ENCODE results near the gene PRRC2B. TPM values are rescaled to one million over a fixed set of nuclear protein-coding genes. Genes with fewer than 3 reads are reported as not detected.

PRRC2B gene
- total and polyA plus RNA-seq, 7 donors: 10.8 to 98.6 (median 65.3) TPM

GRCh38 chr9:131422241-131422792 is 28.4 kb downstream of the PRRC2B start:
- DNase-seq: no peak
- Histone ChIP-seq H3K4me3 (no peak overlapping the region), H3K9me3 (no peaks in the 10 kb centered on the region), H3K4me1 (peaks cover 0 to 80% (median 70%) of the 10 kb centered on the region in 4 donors), H3K27me3 (no peaks in the 10 kb centered on the region), H3K27ac (peak overlapping the region; percentile 68 to 84 (median 76)), H3K36me3 (no peaks in the 10 kb centered on the region)
- TF ChIP-seq CTCF (IDR thresholded peaks at IDR 0.05) (peak in 3 of 4 experiments; percentile 32 to 43 (median 34)), POLR2AphosphoS5 (IDR thresholded peaks at IDR 0.05) (no peak)
- WGBS, 2 donors: 52 to 66% methylated on average over 12 of the region's 12 CpGs
- intact Hi-C loops (cut with DNase I): loop anchor here (5.0 kb wide), 1 partner anchor 60 kb away; no protein-coding TSS in a partner anchor

- Histone ChIP-seq H3K4me3 (peak overlapping the region in 2 of 4 donors; percentile 9 to 10), H3K27ac (peak overlapping the region; percentile 68 to 84 (median 76)), H3K36me3 (no peaks in the 10 kb centered on the region), H3K4me1 (peaks cover 0 to 71% (median 62%) of the 10 kb centered on the region in 4 donors), H3K27me3 (no peaks in the 10 kb centered on the region), H3K9me3 (no peaks in the 10 kb centered on the region)
- WGBS, 2 donors: 14 to 43% methylated on average over 14 of the region's 14 CpGs
- DNase-seq: peak; percentile 83
- intact Hi-C loops (cut with DNase I): loop anchor here (5.0 kb wide), 1 partner anchor 59 kb away; no protein-coding TSS in a partner anchor
- no peak for TF ChIP-seq EP300 (IDR thresholded peaks at IDR 0.05)
- TF ChIP-seq POLR2AphosphoS5 (IDR thresholded peaks at IDR 0.05): peak in 2 of 4 donors; percentile 18 to 40
Measured at GRCh38 chr9:131423171-131423581, 29.3 kb downstream of the PRRC2B start.

GRCh38 chr9:131426545-131426944 is 32.7 kb downstream of the PRRC2B start:
- H3K4me1 ChIP-seq: peaks cover 0 to 58% (median 47%) of the 10 kb centered on the region in 4 donors
- H3K4me3 ChIP-seq: no peak overlapping the region
- TF ChIP-seq POLR2AphosphoS5 (IDR thresholded peaks at IDR 0.05): no peak
- no peak for TF ChIP-seq EP300 (IDR thresholded peaks at IDR 0.05)
- TF ChIP-seq CTCF (IDR thresholded peaks at IDR 0.05): no peak
- no peak for TF ChIP-seq POLR2A (IDR thresholded peaks at IDR 0.05)
- DNase-seq: no peak
- H3K27me3 ChIP-seq: no peaks in the 10 kb centered on the region
- intact Hi-C loops (cut with DNase I): no loop called here
- H3K9me3 ChIP-seq: no peaks in the 10 kb centered on the region
- H3K36me3 ChIP-seq: no peaks in the 10 kb centered on the region
- no peak overlapping the region for H3K27ac ChIP-seq
- WGBS, 2 donors: 96 to 97% methylated on average over 3 of the region's 3 CpGs

- WGBS, 2 donors: 77 to 82% methylated on average over 10 of the region's 10 CpGs
- Histone ChIP-seq H3K27me3 (no peaks in the 10 kb centered on the region), H3K4me1 (peaks cover 0 to 55% (median 37%) of the 10 kb centered on the region in 4 donors), H3K36me3 (peaks cover 0 to 23% (median 8%) of the 10 kb centered on the region in 4 donors), H3K4me3 (no peak overlapping the region), H3K27ac (peak overlapping the region in 3 of 4 donors; percentile 29 to 44 (median 33)), H3K9me3 (no peaks in the 10 kb centered on the region)
- DNase-seq: peak; percentile 35
- TF ChIP-seq EP300 (IDR thresholded peaks at IDR 0.05) (no peak), POLR2AphosphoS5 (IDR thresholded peaks at IDR 0.05) (no peak), CTCF (IDR thresholded peaks at IDR 0.05) (no peak), POLR2A (IDR thresholded peaks at IDR 0.05) (no peak)
- intact Hi-C loops (cut with DNase I): loop anchor here (5.0 kb wide), 1 partner anchor 62 kb away; no protein-coding TSS in a partner anchor
Measured at GRCh38 chr9:131429121-131430012, 35.5 kb downstream of the PRRC2B start.

- Histone ChIP-seq H3K27ac (peak overlapping the region in 2 of 4 donors; percentile 68 to 77), H3K27me3 (no peaks in the 10 kb centered on the region), H3K4me1 (peaks cover 0 to 47% (median 40%) of the 10 kb centered on the region in 4 donors), H3K4me3 (no peak overlapping the region), H3K36me3 (peaks cover 14 to 45% (median 18%) of the 10 kb centered on the region in 4 donors), H3K9me3 (no peaks in the 10 kb centered on the region)
- intact Hi-C loops (cut with DNase I): loop anchor here (5.0 kb wide), 1 partner anchor 65 kb away; no protein-coding TSS in a partner anchor
- TF ChIP-seq POLR2AphosphoS5 (IDR thresholded peaks at IDR 0.05) (no peak), EP300 (IDR thresholded peaks at IDR 0.05) (no peak), CTCF (IDR thresholded peaks at IDR 0.05) (no peak), POLR2A (IDR thresholded peaks at IDR 0.05) (no peak)
- DNase-seq: peak; percentile 12
- 89 to 91% methylated on average over 4 of the region's 4 CpGs for WGBS, 2 donors
Measured at GRCh38 chr9:131432050-131432449, 38.2 kb downstream of the PRRC2B start.
